NCI-H524 treated with DMSO at 0.1 percent for 48 hours (cell line): ENCODE measurements around the gene MBD3L1.

Experiments used
- DNase-seq: peaks from one replicate; lab custom pipeline; 2025; lab: John Stamatoyannopoulos, UW

Gene MBD3L1

DNA sequence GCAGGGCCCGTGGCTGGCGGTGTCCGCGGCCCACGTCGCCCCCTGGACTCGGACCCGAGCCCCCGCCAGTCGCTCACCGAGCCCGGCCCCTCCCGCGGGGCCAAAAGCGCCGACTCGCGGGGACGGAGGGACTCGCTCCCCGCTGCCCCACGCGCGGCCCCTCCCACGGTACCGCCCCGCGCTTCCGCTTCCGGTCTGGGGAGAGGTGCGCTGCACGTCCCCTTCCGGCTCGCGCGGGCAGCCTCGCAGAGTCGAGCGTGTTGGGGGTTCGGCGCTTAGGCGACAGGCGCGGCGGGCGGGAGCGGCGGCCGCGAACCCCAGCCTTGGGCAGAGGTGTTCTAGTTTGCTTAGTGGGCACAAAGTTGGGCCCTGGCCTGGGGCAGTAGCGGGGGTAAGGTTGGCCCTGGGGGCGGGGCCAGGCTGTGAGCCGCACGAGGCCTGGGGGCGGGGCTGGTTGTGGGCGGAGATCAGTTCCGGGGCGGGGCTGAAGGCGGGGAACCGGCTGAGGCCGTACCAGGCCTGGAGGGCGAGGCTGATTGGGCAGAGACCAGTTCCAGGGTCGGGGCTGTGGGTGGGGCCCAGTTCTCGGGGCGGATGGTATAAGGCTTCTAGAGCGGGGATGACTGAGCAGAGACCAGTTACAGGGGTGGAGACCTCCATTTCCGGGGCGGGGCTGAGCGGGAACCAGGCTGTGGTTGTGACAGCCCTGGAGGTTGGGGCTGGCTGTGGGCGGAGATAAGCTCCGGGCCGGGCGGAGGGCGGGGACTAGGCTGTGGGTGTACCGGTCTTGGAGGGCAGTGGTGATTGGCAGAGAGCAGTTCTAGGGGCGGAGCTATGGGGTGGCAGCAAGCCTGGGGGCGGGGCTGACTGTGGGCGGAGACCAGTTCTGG lies at the start of gene MBD3L1, which contains the start of gene ZNF558:
TSS of gene MBD3L1 (plus strand) at position 246 of the 890 bp plus-strand sequence. CDS start 10,302 bp downstream, outside the sequence.
TSS of gene ZNF558 (minus strand) at position 173 of the 890 bp plus-strand sequence. CDS start 9,645 bp downstream, outside the sequence.
- peak; percentile 86 for DNase-seq

DNA sequence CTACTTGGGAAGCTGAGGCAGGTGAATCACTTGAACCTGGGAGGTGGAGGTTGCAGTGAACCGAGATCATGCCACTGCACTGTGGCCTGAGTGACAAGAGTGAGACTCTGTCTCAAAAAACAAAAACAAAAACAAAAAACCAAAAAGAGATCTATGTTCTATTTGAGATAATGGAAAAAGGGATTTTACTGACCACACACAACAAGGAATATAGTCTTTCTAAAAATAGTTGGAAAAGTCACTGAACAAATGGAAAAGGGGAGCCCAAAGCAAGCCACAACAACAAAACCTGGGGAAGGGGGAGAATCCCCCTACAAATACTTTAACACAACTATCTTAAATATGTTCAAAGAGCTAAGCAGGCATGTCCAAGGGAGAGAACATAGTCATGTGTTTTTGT lies 37.4 kb upstream of the MBD3L1 start:
- no peak for DNase-seq

DNA sequence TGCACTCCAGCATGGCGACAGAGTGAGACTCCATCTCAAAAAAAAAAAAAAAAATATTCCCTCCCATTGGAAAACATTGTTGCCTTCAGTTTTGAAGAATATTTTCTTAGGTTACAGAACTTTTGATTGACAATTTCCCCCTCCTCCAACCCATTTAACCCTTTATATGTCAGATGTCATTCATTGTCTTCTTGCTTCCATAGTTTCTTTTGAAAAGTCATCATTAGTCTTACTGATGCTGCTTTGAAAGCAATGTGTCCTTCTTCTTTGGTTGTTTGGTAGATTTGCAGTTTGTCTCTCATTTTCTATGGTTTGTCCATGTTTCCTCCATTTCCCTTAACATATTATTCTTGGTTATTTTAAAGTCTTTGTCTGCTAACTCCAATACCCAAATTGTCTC lies 25.5 kb upstream of the MBD3L1 start:
- no peak for DNase-seq

DNA sequence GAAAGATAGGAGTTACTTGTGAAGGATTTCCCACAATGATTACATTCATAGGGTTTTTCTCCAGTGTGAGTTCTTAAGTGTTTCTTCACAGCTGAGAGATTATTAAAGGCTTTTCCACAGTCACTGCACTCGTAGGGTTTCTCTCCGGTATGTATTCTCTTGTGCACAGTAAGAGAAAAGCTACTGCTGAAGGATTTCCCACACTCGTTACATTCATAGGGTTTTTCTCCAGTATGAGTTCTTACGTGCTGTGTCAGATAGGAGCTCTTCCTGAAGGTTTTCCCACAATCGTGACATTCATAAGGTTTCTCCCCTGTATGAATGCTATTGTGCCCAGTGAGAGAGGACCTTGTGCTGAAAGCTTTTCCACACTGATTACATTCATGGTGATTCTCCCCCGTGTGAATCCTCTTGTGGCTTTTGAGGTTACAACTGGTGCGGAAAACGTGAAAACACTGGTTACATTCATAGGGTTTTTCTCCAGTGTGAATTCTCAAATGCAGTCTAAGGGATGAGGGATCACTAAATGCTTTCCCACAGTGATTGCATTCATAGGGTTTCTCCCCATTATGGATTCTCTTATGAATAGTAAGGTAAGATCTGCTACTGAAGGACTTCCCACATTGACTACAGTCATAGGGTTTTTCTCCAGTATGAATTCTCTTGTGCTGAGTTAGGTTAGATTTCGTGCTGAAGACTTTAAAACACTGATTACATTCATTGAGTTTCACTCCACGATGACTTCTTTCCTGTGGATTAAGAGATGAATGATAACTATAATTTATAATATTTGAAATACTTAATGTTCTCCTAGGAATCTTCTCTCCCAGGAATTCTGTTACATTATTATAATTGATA lies 20.6 kb upstream of the MBD3L1 start:
- DNase-seq, result no peak

DNA sequence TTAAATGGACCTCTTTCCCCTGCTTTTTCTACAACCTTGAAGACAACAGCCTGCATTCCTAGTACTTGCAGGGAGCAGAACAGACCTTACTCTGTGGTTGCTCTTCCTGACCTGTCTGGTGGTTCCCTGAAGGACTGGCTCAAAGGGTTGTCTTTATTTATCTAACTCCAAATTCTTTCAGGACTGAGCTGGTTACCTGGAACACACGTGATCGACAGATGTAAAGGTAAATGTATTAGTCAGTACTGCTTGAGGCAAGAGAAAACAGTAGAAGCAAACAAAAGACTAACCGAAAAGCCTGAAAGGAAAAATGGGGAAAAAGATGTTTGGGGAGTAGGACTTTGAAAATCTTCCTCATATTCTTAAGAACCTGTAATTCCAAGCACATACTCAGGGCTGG lies 18.0 kb upstream of the MBD3L1 start:
- no peak for DNase-seq

DNA sequence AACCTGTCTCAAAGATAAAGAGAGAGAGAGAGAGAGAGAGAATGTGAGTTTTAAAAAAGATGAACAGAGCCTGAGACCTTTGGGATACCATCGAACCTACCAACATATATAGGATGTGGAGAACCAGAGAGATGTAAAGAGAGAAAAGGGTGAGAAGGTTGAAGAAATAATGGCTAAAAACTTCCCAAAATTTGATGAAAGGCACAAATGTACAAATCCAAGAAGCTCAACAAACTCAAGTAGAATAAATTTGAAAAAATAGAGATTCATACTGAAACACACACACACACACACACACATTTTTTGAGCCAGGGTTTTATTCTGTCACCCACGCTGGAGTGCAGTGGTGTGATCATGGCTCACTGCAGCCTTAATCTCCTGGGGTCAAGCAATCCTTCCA lies 16.4 kb upstream of the MBD3L1 start:
- DNase-seq, result no peak

DNA sequence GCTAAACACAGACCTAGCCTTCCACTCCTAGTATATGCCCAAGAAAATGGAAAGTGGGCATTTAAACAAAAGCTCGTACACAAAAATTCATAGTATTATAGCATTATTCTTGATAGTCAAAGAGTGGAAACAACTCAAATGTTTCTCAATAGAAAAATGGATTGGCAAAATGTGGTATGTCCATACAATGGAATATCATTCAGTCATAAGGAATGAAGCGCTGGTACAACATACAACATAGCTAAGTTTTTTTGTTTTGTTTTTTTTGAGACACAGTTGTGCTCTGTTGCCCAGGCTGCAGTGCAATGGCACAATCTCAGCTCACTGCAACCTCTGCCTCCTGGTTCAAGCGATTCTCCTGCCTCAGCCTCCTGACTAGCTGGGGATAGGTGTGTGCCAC lies 11.9 kb upstream of the MBD3L1 start:
- DNase-seq, result no peak

DNA sequence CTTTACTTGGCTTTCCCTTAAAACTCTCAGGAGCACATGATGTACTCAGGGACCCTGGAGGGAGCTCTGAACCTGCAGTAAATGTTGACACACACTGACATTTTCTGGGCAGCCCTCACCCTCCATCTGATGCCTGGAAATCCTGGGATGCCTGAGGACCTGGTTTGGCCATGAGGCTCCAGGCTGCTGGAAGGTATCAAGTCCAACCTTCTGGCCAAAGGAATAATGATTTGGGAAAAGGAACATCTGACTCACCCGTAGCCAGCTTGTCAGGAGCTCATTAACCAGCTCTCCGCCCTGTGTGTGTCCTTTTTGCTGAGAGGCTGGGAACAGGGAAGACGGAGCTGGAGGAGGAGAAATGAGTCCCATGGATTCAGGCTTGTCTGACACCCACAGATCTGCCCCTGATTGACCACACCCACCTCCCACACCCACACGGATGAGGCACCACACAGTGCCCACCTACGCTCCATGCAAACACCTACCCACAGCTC lies 10.4 kb upstream of the MBD3L1 start:
- DNase-seq, result no peak

DNA sequence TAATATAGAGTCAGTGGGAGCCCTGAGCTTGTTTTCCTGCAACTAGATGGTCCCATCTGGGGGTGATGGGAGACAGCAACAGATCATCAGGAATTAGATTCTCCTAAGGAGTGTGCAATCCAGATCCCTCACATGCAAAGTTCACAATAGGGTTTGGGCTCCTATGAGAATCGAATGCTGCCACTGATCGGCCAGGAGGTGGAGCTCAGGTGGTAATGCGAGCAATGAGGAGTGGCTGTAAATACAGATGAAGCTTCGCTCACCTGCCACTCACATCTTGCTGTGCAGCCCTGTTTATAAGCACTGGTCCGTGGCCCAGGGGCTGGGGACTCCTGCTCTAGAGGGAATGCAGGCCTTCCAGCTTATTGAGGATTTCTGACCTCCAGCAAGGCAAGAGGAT lies 5.8 kb upstream of the MBD3L1 start:
- DNase-seq, result no peak

DNA sequence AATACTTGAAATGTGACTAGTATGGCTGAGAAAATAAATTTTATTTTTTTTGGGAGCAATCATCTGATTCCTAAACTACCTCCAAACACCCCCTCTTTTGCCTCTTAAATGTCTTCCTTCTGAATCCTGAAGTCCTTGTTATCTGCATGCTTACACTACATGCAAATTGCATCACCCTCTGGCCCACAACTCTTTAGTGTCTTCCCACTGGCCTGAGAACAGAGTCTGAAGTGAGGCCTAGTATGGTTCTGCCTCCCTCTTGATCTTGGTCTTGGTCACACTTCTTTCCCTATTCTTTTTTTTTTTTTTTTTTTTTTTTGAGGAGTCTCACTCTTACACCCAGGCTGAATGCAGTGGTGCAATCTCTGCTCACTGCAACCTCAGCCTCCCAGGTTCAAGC lies 4.9 kb upstream of the MBD3L1 start:
- no peak for DNase-seq

DNA sequence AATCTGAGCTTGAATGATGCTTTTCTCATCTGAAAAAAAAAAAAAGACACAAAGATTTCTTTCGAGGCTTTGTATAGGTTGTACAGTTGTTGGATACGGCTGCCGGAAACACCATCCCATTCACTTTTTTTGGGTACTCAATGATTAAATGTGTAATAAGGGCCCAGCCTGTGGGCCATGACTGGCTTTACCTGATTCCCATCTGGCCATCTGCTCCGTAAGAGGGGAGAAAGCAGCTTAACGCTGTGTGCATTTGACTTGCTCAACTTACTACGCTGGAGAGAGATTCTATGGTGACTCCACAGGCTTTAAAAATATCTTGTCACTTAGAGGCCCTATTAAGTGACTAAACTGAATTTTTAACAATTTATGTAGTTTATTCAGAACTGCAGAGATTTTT lies 804 bp upstream of the MBD3L1 start:
- DNase-seq, result no peak

DNA sequence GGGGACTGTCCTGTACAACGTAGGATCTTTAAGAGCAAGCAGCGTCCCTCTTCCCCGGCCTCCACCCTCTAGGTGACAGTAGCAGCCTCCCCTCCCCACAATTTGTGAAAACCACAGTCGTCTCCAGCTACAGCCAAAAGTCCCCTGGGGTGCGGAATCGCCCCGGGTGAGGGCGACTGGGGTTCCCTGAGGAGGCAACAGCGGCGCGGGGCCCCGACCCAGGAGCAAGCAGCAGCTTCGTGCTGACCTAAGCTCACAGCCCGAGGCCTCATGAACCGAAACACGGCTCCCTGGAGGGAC lies 395 bp upstream of the MBD3L1 start:
- DNase-seq, result no peak

DNA sequence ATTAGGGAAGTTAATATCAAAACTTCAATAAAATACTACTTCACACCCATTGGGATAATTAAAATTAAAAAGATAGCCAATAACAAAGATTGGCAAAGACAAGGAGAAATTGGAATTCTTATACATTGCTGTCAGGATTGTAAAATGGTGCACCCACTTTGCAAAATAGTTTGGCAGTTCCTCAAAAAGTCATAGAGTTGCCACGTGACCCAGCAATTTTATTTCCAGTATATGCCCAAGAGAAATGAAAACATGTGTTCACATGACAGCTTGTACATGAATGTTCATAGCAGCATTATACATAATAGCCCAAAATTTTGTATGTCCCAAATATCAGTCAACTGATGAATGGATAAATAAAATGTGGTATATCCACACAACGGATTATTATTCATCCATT lies 3.3 kb downstream of the MBD3L1 start:
- no peak for DNase-seq

DNA sequence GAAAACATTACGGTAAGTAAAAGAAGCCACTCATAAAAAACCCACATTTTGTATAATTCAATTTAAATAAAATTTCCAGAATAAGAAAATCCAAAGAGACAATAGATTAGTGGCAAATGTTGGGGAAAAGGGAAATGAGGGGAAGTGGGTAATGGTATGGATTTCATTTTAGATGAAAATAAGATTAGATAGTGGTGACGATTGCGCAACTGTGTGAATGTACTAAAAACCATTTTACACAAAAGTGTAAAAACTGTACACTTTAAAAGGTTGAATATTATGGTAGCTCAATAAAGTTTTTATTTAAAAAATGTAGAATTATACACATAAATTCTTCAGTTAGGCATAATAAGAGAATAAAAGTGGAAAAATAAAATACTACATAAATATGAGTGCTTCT lies 3.7 kb downstream of the MBD3L1 start:
- DNase-seq, result no peak

DNA sequence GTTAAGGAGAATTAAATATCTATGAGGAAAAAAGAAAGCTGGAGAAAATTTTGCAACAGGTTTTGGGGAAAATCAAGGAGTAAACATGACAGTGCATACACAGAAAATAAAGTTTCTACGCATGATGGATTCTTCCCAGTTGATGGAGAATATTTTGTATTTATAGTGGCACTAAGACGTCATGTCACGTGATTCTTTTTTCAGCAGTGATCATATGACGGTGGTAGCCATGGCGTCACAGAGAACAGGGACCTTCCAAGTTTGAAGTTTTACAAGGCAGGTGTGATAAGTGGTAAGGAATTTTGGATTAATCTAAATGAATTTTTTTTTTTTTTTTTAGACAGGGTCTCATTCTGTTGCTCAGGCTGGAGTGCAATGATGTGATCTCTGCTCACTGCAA lies 8.5 kb downstream of the MBD3L1 start:
- DNase-seq, result no peak

DNA sequence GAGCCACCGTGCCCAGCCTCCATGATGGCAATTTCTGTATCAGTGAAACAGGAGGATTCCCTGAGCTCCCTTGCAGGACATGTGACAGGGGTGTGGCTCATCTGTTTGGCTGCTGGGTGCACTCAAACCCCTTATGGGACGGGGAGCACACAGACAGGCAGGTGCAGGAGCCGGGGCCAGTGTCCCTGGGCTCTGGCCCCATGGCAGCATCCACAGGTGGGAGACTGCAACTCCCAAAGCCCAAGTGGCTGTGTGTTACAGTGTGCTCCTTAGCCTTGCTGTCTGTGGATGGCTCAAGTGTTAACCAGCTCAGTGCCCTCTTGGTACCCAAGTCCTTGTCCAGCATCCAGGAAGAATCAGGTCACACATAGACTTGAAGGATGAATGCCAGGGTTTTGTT lies 14.6 kb downstream of the MBD3L1 start:
- DNase-seq, result no peak

DNA sequence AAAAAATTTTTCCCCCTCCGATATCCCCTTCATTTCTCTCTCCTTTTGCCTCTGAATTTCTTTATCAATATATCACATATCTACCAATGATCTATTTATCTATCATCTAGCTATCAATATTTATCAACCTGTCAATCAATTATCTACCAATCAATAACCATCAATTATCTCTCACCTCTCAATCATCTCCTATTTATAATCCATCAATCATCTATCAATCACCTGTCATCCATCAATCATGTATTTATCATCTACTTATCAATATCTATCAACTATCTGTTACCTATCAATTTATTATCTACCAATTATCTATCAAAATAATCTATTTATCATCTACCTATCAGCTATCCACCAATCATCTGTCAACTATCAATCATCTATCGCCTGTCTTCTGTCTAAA lies 17.1 kb downstream of the MBD3L1 start:
- no peak for DNase-seq

DNA sequence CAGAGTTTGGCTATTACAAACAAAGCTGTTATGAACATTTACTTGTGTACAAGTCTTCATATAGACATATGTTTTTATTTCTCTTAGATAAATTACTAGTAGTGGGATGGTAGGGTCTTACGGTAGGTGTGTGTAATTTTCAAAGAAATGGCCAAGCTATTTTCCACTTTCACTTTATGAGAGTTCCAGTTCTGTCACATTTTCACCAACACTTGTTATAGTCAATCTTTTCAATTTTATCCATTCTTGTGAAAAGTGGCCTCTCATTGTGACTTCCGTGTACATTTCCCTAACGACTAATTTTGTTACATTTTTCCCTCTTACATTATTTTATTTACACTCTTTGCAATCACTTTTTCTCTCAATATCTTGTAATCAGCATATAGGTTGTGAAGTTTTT lies 18.3 kb downstream of the MBD3L1 start:
- no peak for DNase-seq

DNA sequence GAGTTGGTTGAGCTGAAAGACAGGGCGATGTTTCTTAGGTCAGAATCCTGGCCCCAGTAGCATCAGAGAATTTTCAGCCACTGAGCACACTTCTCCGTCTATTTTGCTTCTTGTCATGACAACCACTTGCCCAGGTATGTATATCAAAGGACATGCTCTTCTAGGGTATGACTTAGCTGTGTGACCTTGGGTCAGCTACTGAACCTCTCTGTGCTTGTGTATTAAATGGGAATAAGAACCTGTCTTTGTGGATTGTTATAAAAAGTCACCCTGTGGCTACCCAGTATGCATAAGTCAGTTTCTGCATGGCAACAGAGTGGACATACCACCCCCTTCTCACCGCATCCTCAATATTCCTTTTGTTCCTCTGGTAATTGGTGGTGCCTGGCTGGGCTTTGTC lies 26.1 kb downstream of the MBD3L1 start:
- DNase-seq, result no peak

DNA sequence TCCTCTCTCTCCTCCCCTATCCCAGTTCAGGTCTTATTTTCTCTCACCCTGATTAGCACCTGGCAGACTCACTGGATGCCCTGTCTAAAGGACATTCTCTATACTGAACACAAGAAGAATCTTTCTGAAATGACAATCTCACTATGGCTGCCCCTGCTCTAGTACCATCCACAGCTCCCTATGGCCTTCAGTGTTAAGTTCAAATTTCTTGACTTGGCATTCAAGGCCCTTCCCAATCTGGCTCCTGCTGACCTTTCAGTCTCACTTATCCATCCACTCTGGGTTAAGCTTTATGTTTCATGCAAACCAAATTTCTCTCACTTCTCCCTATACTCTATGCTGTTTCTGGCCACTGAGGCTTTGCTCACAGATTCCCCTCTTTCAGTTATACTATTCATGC lies 34.2 kb downstream of the MBD3L1 start:
- DNase-seq, result no peak

DNA sequence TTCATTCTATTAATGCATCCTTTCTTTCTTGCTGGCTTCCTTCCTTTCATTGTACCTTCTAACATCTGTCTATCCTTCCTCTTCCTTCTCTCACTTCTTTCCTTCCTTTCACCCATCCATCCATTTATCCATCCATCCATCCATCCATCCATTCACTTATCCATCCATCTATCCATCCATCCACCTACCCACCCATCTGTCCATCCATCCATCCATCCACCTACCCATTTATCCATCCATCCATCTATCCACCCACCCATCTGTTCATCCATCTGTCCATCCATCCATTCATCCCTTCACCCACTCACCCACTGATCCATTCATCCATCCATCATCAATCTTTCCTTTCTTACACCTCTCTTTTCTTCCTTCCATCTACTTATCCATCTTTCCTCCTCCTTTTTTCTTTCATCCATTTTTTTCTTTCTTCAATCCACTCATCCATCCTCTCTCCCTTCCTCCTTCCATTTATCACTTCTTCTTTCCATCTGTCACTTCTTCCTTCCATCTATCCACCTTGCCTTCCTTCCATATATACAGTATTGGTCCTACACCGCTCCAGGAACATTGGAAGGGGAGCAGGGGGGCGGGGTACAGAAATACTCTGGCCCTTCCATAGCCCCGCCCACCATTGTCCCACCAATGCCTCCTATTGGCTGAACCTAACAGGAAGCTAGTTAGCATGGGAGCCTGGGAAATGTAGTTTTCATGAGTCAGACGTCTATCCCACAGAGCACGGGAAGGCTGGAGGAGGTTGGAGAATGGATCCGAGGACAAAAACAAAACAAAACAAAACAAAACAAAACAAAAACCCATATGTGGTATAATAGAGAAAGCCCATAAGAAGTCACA lies 45.9 kb downstream of the MBD3L1 start:
- DNase-seq, result no peak

DNA sequence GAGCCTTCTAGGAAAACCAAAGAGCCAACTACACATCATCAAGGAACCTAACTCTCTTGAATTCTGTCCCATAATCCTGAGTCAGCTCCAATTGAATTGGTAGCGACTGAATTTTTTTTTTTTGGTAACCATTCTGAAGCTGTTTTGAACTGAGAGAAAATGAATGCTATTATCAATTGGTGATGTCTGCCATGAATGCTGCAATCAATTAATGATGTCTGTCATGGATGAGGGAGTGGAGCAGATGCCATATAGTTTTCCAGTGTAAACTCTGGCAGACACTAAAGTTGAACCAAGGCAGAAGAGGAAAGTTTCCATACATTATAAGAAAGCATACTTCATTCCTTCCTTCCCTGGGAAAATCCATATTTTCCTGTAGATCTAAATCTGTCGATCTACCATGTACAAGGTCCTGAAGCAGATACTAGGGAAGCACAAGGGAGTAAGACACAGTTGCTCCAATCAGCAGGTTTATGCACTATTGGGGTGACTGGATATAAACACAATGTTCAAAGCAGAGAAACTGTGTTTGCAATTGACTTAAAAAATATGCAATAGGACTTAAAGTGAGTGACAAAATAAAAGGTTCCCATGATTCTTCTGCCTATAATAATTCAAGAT lies 48.8 kb downstream of the MBD3L1 start:
- no peak for DNase-seq
